Rectal smooth muscle tissue (tissue), 1 donor: ENCODE results near the gene OR51V1.

Experiments
- H3K27ac ChIP-seq: one replicate; pipeline ENCODE4 v1.7.0; 2013; ENCODE audit warnings: low read depth, low read length, inconsistent platforms
- H3K27me3 ChIP-seq: one replicate; pipeline ENCODE4 v1.7.0; 2013; ENCODE audit warnings: low read length; ENCODE audit not compliant: control insufficient read depth, insufficient read depth
- H3K36me3 ChIP-seq: one replicate; pipeline ENCODE4 v1.7.0; 2013; ENCODE audit warnings: low read length; ENCODE audit not compliant: control insufficient read depth, insufficient read depth
- H3K4me1 ChIP-seq: one replicate; pipeline ENCODE4 v1.7.0; 2013; ENCODE audit warnings: low read length; ENCODE audit not compliant: control insufficient read depth, insufficient read depth
- H3K4me3 ChIP-seq: one replicate; pipeline ENCODE4 v1.7.0; 2013; ENCODE audit warnings: low read length
- H3K9ac ChIP-seq: one replicate; pipeline ENCODE4 v1.7.0; 2013; ENCODE audit warnings: low read length

OR51V1 gene

DNA sequence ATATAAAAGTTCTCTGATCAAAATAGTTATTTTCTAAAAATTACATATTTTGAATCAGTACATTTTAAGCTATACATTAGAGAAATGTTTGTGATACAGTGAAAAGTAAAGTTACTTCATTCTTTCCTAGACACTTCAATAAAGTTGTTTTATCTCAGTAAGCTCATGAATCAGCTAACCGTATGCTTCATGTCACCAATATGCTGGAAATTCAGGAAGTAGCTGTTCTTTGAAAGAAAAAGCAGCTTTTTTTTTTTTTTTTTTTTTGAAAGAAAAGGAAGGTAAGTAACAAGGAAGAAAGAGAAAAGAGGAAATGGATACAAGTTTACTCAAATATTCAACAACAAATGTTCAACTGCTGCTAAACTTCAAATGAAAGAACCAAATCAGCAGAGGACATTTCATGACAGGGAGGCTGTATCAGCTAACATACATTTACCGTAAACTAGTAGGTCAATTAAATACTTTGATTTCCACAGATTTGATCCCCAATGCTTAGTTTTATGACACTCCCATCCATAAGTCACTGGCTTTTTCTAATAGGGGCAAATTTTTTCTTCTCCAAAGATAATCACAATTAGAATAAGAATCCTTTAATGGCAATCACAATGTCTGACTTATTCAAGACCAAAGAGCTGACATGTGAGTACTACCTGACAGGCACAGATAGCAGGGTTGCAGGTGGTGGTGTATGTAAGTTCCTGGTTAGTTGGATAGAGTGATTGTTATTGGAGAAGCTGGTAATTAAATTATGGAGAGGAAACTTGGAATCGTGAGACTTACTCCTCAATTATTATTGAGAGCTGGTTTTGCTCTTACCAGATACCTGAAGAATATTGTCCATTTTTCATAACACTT is 46.7 kb downstream of the OR51V1 start:
- Histone ChIP-seq H3K27ac (no peak overlapping the region), H3K4me3 (no peak overlapping the region), H3K9ac (no peak overlapping the region), H3K36me3 (no peaks in the 10 kb centered on the region), H3K27me3 (no peaks in the 10 kb centered on the region), H3K4me1 (no peaks in the 10 kb centered on the region)

DNA sequence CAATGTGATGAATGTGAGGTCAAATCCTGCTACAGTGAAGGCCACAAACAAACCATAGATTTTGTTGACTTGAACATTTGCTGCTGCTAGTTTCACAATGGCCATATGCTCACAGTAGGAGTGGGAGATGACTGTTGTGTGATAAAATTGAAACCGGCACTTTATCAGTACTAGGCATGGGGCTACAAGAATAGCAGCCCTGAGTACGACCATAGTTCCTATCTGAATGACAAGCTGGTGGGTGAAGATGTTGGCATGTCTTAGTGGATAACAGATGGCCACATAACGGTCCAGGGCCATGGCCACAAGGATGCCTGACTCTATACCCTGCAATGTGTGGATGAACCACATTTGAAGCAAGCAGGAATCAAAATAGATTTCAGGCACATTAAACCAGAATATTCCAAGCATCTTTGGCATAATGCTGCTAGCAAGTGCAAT is 48.7 kb downstream of the OR51V1 start:
- Histone ChIP-seq H3K4me1 (no peaks in the 10 kb centered on the region), H3K36me3 (no peaks in the 10 kb centered on the region), H3K27ac (no peak overlapping the region), H3K9ac (no peak overlapping the region), H3K27me3 (no peaks in the 10 kb centered on the region), H3K4me3 (no peak overlapping the region)
